ENCODE results near the gene NUP43. TPM values are rescaled to one million over a fixed set of nuclear protein-coding genes. Genes with fewer than 3 reads are reported as not detected.

The NUP43 gene
- total and polyA plus RNA-seq, 2 of the 13 experiments (the other 11 are each of a cell fraction or from before 2014, with no cell fraction given): 38.9 to 85.1 TPM

GRCh38 chr6:149746147-149746946 lies at the start of gene NUP43 (continued):
- peak; percentile 84; the same call in 1 of the 2 replicates for TF ChIP-seq IRF9 (CRISPR knock-in tag; IDR thresholded peaks at IDR 0.05; ENCODE audit: borderline replicate concordance)
- no peak for TF ChIP-seq TBL1XR1 (IDR thresholded peaks at IDR 0.05; ENCODE audit: borderline replicate concordance, low read length, partially characterized antibody)
- peak; percentile 97 for TF ChIP-seq ASH2L (IDR thresholded peaks at IDR 0.05; ENCODE audit: insufficient read length, low read depth, low read length)
- peak; percentile 69; the same call in 1 of the 2 replicates for TF ChIP-seq FOXA3 (CRISPR knock-in tag; IDR thresholded peaks at IDR 0.05)
- peak; percentile 54; the same call in 1 of the 2 replicates for TF ChIP-seq KLF6 (CRISPR knock-in tag; IDR thresholded peaks at IDR 0.05)
- peak; percentile 80 to 84 for TF ChIP-seq POLR2A (IDR thresholded peaks at IDR 0.05; ENCODE audit: insufficient read depth in 1 of 2, low read depth in 2 of 2, low read length in 2 of 2)
- peak; percentile 89; the same call in 1 of the 2 replicates for TF ChIP-seq GMEB1 (CRISPR knock-in tag; IDR thresholded peaks at IDR 0.05; ENCODE audit: borderline replicate concordance)
- peak; percentile 78; the same call in 1 of the 2 replicates for TF ChIP-seq ZBTB20 (CRISPR knock-in tag; IDR thresholded peaks at IDR 0.05; ENCODE audit: borderline replicate concordance, low read depth)
- TF ChIP-seq XBP1 (CRISPR knock-in tag; IDR thresholded peaks at IDR 0.05): peak; percentile 72; the same call in 1 of the 2 replicates
- no peak for TF ChIP-seq GTF3A (CRISPR knock-in tag; conservative IDR thresholded peaks at IDR 0.05)
- peak; percentile 98 for TF ChIP-seq ARID4A (CRISPR knock-in tag; IDR thresholded peaks at IDR 0.05; ENCODE audit: borderline replicate concordance)
- no peak; the same call in 1 of the 2 replicates for TF ChIP-seq SP4 (CRISPR knock-in tag; IDR thresholded peaks at IDR 0.05)
- TF ChIP-seq FOXP4 (CRISPR knock-in tag; IDR thresholded peaks at IDR 0.05): peak; percentile 55
- TF ChIP-seq ZNF335 (CRISPR knock-in tag; IDR thresholded peaks at IDR 0.05): peak; percentile 64; the same call in 1 of the 2 replicates
- no peak; the same call in 1 of the 2 replicates for TF ChIP-seq ZFP1 (CRISPR knock-in tag; IDR thresholded peaks at IDR 0.05)
- peak; percentile 87 for TF ChIP-seq DRAP1 (CRISPR knock-in tag; IDR thresholded peaks at IDR 0.05)
- no peak; the same call in none of the 2 replicates for TF ChIP-seq ZNF605 (CRISPR knock-in tag; IDR thresholded peaks at IDR 0.05)
- TF ChIP-seq ZNF788 (CRISPR knock-in tag; IDR thresholded peaks at IDR 0.05; ENCODE audit: borderline replicate concordance): peak; percentile 74; the same call in 1 of the 2 replicates
- TF ChIP-seq ZNF550 (CRISPR knock-in tag; IDR thresholded peaks at IDR 0.05; ENCODE audit: borderline replicate concordance): no peak

All from HepG2 (cell line).